GM20431 (cell line): ENCODE measurements around the gene PLA2G1B.

Experiments
- in situ Hi-C: fragments of 300-500 bp; cut with MseI, MboI; formaldehyde crosslinking; loops from one replicate; pipeline ENCODE4 v1.15.0; 2020; ENCODE audit warnings: low sequenced_read_pairs; ENCODE audit not compliant: unreplicated experiment

PLA2G1B gene

DNA sequence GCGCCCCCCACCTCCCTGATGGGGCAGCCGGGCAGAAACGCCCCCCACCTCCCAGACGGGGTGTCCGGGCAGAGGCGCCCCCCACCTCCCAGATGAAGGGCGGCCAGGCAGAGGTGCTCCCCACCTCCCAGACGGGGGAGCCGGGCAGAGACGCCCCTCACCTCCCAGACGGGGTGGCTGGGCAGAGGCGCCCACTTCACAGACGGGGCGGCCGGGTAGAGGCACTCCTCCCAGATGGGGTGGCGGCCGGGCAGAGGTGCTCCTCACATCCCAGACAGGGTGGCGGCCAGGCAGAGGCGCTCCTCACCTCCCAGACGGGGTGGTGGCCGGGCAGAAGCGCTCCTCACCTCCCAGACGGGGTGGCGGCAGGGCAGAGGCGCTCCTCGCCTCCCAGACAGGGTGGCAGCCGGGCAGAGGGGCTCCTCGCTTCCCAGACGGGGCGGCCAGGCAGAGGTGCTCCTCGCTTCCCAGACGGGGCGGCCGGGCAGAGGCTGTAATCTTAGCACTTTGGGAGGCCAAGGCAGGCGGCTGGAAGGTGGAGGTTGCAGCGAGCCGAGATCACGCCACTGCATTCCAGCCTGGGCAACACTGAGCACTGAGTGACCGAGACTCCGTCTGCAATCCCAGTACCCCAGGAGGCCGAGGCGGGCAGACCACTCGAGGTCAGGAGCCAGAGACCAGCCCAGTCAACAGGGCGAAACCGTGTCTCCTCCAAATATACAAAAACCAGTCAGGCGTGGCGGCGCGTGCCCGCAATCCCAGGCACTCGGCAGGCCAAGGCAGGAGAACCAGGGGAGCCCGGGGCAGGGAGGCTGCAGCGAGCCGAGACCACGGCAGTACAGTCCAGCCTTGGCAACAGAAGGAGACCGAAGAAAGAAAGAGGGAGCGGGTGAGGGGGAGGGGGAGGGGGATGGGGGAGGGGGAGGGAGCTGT lies 49.2 kb downstream of the PLA2G1B start:
- in situ Hi-C loops, result loop anchor here (10.0 kb wide), 1 partner anchor 54 kb away; no protein-coding TSS in a partner anchor

- in situ Hi-C loops, result loop anchor here (10.0 kb wide), 1 partner anchor 52 kb away; no protein-coding TSS in a partner anchor
Measured at GRCh38 chr12:120276734-120277133, 50.8 kb downstream of the PLA2G1B start.
